GM21515 (cell line): ENCODE measurements around the gene PIGL.

Experiments
- ATAC-seq: cut with Tn5 transposase; IDR thresholded peaks from one replicate; pipeline ENCODE4 v1.9.1; 2021; ENCODE audit not compliant: unreplicated experiment

PIGL gene

GRCh38 chr17:16352303-16352666 is 135.3 kb downstream of the PIGL start:
- ATAC-seq, result no peak

DNA sequence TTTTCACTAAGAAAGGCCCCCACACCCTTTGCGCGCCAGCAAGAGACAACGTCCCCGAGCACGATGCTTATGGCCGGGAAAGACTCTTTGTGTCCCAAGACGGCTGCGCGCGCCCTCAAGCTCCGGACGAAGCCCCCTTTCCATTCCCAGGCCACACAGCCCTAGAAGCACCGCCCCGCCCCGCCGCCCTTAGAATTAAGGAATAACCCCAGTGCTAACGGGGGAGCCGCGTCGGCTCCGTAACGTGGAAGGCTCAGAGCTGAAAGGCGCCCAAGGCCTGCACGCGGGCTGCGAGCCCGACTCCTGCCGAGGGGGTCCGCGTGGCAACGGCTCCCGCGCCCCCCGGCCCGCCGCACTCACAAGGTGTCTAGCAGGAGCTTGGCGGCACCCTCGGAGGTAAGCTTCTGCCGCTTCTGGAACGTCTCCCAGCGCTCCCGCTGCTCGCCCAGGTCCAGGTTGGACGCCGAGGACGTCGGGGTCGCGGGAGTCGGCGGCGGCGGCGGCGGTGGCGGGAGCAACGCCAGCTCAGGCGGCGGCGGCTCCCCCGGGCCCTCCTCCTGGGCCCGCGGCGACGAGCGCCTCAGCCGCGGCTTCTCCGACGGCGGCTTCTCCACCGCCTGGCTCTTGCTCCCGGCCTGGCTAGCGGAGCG is 135.8 kb downstream of the PIGL start:
- peak; percentile 41 for ATAC-seq

DNA sequence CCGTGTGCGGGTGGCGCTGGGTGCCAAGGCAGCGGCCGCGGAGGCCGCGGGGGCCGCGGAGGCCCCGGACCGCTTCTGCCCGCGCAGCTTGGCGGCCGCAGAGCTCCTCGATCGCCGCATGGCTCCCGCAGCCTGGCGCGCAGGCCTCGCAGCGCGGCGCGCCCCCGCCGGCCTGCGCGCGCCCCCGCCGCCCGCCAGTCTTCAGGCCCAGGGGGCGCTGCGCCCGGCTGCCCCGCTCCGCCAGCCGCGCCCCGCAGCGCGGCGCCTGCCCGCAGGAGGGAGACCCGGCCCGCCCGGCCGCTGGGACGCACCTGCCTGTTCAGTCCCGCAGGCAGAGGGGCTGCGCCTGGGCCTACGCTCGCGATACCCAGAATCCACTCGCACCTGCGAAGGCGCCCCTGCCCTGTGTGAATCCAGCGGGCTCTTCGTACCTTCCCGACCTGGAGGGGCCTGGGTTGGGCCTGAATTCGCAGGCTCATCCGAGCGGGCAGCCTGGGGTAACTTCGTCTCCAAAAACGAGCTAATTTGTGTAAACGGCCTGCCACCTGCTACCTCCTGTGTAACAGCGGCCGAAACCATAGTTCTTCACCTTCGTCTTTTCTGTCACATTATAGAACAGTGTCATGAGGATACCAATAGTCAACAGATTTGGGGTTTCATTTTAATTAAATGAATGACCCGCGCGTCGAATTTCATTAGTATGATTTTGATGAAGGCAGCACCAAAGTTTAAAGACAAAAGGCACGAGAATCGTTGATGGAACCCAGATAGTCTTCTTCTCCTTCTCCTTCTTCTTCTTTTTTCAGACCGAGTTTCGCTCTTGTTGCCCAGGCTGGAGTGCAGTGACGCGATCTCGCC is 136.5 kb downstream of the PIGL start, which contains the start of gene CENPV:
CENPV (minus strand) TSS at position 153 of the 858 bp plus-strand sequence; CDS start at position 120, 33 bp downstream.
- peak; percentile 60 for ATAC-seq

- ATAC-seq, result no peak
Observed at GRCh38 chr17:16354585-16354984, 137.6 kb downstream of the PIGL start.

- ATAC-seq, result no peak
Observed at GRCh38 chr17:16358394-16358793, 141.4 kb downstream of the PIGL start.

GRCh38 chr17:16361874-16362273 is 144.9 kb downstream of the PIGL start:
- no peak for ATAC-seq

GRCh38 chr17:16363749-16364536 is 146.9 kb downstream of the PIGL start:
- peak; percentile 68 for ATAC-seq

GRCh38 chr17:16364625-16365024 is 147.6 kb downstream of the PIGL start:
- ATAC-seq, result no peak

- no peak for ATAC-seq
Observed at GRCh38 chr17:16371742-16372141, 154.7 kb downstream of the PIGL start.

DNA sequence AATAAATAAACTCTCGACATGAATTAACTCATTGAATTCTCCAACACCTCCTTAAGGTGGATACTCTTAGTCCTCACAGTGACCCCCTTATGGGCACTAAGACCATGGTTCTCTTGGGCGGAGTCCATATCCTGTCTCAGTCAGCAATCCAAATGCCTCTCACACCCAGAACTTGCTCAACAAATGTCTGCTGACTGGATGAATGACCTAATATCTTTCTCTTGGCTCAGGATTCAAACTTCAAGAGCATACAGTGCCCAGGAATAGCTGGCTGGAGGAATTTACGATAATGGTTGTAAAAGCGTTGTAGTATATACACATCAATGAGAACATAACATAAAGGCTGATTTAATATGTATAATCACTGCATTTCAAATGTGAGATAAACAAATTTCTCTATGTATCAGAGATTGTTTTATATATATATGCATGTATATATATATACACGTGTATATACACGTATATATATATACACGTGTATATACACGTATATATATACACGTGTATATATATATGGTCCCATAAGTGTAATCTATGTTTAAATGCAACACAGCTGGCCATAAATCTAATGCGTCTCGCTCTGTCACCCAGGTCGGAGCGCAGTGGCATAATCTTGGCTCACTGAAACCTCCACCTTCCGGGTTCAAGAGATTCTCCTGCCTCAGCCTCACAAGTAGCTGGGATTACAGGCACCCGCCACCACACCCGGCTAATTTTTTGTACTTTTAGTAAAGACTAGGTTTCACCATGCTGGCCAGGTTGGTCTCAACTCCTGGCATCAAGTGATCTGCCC is 157.3 kb downstream of the PIGL start:
- ATAC-seq, result no peak
